NCI-H524 (cell line): Measurements from ENCODE around the gene CD300LB.

Experiments
- DNase-seq, 2 experiments: peaks; one replicate each; lab custom pipeline; 2025; lab: John Stamatoyannopoulos, UW

The CD300LB gene

DNA sequence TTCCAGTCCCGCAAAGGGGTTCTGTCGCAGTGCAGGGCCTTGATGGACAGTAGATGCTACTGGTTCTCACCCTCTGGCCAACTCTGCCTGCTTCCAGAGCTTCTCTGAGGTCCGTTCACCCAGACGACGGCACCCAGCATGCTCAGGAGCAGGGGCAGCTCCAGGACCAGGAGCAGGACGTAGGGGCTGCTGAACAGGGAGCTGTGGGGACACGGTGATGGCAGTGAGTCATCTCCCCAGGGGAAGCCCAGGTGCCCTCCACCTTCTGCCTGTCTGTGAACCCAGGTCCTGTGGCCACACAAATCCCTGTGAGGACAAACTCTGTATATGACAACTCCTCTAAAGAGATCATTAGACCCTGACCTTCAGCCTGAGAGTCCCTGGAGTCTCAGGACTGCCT lies 18.1 kb upstream of the CD300LB start:
- DNase-seq, result no peak

- DNase-seq, result no peak
These were observed 16.5 kb upstream of the CD300LB start for GRCh38 chr17:74547736-74548135.

GRCh38 chr17:74547264-74547663 lies 16.0 kb upstream of the CD300LB start:
- no peak for DNase-seq

- no peak for DNase-seq
These were observed 15.3 kb upstream of the CD300LB start for GRCh38 chr17:74546586-74546985.

DNA sequence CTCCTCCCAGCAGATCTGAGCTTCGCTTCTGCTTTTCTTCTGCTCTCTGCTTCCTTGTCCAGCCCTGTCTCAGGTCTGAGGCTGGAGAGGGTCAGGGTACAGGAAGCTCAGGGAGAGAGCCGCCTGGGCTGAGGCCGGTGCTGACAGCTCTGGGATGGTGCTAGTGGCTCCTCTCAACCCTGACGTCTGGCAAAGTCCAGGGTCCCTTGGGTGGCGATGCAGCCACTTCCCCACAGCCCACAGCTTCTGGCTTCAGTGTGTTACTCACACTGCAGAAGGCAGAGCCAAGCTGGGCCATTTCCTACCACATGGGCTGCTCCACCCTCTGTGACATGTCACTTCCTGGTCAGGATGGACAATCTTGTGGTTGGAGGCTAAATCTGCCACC lies 14.6 kb upstream of the CD300LB start, which contains the start of gene CD300C:
Gene CD300C, minus strand, starts transcription at position 273 of the 388 bp plus-strand sequence. CDS start 333 bp downstream, outside the sequence.
- DNase-seq, result no peak

DNA sequence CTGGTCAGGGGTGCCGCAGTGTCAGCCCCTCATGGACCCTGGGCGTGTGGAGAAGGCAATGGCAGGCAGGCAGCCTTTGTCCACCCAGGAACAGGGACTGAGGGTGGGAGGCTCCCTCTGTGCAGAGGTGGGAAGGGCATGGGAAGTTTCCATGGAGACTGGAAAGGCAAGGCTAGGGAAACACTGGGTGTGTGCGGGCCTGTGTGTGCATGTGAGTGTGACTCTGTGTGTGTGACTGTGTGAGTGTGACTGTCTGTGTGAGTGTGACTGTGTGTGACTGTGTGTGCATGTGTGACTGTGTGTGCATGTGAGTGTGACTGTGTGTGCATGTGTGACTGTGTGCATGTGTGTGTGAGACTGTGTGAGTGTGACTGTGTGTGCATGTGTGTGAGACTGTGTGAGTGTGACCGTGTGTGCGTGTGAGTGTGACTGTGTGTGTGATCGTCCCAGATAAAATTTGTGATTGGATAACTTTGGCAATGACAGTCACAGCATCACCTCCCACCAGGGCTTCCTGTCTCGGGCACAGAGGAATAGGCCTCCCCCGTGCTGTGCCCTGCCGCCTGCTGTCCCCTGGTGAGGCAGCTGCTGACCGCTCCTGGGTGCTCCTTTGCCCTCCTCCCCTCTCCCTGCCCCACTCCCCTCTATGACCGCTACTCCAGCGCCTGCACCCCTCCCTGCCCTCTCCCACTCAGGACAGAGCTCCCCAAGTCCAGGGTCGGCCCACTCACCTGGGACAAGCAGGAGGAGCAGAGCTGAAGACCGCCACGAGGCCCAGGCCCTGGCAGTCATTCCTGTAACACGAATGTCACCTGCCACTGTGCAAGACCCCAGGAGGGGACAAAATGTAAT lies 13.9 kb upstream of the CD300LB start:
- no peak for DNase-seq

GRCh38 chr17:74543891-74544760 lies 12.9 kb upstream of the CD300LB start:
- no peak for DNase-seq

DNA sequence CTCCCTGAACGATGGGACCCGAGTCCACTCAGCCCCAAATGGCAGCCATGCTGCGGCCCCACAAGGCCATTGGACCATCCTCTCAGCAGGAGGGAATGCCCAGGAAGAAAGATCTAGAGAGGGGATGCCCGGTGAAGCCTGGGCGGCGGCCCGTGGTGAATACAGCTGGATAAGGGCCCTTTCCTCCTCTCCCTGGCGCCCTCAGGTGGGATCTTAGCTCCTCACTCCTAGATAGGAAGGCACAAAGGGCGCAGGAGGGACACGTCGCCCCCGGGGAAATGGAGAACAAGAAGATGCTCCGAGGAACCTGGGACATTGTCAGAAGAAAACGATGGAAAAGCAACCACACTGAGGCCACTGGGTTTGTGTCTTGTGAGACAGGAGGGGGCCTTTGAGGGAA lies 12.1 kb upstream of the CD300LB start:
- peak in 1 of 2 experiments; percentile 19 for DNase-seq

- DNase-seq, result no peak
These were observed 11.6 kb upstream of the CD300LB start for GRCh38 chr17:74542727-74543383.

GRCh38 chr17:74542166-74542565 lies 10.9 kb upstream of the CD300LB start:
- DNase-seq, result no peak

DNA sequence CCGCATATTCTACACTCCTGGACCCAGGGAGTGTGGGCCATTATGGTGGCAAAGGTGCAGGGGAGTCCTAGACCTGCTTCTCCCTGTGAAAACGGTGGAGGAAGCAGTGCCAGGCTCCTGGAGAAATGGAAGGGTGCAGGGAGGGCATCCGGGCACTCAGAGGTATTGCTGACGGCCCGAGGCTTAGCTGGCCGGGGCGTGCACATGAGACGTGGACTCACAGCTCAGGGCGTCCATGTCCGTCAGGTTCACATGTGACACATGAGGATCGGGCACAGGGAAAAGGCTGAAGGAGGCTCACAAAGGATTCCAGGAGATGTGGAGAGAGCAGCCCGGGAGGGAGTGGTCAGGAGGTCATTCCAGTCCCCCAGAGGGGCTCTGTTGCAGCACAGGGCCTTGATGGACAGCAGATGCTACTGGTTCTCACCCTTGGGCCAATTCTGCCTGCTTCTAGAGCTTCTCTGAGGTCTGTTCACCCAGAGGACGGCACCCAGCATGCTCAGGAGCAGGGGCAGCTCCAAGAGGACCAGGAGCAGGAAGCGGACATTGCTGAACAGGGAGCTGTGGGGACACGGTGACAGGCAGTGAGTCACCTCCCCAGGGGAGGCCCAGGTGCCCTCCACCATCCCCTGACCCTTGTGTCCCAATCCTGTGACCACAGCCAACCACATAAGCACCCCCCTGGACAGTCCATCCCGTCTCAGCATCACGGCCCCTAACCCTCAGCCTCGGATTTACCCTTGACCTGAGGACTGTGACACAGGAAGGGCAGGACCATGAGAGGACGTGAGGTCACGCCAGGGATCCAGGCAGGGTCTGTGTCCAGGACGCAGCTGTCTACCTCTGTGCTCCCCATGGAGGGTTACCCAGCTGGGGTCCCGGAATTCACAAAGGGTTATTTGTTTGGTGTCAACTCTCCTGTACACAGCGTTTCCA lies 10.2 kb upstream of the CD300LB start:
- no peak for DNase-seq

DNA sequence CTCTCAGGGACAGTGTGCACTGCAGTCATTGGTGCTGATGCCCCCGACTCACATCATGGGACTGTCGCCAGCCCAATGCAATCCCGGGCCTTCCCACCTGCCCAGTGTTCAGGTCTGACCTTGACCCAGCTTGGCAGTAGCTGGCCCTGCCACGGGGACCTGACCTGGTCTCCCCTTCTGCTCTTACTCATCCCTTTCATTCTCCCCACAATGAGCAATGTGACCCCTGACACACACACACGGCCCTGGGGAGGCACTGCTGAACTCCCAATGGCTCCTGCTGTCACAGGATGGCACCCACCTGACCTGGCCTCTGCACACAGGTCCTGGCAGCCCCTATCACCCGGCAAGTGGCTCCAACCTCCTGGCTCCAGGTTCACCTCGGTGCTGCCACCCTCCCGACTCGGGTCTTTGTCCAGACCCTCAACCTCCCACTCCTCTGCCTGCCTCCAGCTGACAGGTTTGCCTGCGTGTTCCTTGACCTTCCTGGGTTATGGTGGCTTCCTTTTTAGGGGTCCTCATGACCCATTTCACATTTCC lies 8.1 kb upstream of the CD300LB start:
- no peak for DNase-seq

GRCh38 chr17:74536890-74537289 lies 5.6 kb upstream of the CD300LB start:
- no peak for DNase-seq

DNA sequence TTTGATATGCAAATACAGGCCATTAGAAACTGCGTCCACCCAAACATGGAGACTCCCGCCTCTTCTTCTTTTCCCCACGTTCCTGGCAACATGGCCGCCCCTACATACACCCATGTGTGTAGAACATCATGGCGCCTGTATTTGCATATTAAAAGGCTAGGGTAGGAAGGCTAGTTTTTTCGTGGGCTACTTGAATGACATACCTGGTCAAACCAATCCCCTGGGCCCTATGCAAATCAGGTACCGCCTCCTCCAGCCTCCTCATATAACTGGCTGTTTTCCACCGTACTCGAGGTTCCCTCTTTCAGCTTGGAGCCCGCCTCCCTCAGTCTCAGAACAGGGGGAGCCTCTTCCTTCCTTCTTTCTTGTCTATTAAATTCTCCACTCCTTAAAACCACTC lies 840 bp upstream of the CD300LB start:
- DNase-seq, result no peak

DNA sequence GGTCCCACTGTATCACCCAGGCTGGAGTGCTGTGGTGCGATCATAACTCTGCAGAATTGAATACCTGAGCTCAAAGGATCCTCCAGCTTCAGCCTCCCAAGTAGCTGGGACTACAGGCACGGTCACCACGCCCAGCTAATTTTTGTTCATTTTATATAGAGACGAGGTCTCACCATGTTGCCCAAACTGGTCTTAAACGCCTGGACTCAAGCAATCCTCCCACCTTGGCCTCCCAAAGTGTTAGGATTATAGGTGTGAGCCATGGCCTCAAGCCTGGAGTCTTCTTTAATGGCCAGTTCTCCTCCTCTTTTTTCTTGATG lies 484 bp downstream of the CD300LB start:
- no peak for DNase-seq

GRCh38 chr17:74529243-74529642 lies 2.0 kb downstream of the CD300LB start:
- DNase-seq, result no peak

- DNase-seq, result no peak
These were observed 2.6 kb downstream of the CD300LB start for GRCh38 chr17:74528491-74529199.

DNA sequence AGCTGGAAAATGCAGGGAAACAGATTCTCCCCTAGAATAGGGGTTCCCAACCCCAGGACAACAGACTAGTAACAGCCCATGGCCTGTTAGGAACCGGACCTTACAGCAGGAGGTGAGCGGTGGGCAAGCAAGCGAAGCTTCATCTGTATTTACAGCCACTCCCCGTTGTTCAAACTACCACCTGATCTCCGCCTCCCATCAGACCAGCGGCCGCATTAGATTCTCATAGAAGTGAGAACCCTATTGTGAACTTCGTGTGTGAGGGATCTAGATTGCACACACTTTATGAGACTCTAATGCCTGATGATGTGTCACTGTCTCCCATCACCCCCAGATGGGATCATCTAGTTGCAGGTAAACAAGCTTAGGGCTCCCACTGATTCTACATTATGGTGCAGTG lies 3.5 kb downstream of the CD300LB start:
- no peak for DNase-seq

DNA sequence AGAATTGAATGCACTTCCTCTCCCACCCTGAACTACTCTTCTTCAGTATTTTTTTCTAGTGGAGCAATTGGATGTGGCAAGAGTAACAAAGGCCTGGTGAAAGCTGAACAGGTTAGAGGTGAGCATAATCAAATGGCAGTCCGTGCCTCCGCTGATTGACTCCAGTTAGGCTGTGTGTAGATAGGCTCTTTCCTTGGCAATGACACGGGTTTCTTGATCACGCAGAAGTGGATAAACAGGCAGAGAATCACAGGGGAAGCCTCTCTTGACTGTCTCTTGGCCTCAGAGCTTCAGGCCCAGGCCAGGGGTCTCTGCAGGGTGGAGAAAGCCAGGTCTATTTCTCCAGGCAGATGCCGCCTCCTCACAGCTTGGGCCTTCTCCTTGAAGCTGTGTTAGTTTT lies 4.2 kb downstream of the CD300LB start:
- no peak for DNase-seq

DNA sequence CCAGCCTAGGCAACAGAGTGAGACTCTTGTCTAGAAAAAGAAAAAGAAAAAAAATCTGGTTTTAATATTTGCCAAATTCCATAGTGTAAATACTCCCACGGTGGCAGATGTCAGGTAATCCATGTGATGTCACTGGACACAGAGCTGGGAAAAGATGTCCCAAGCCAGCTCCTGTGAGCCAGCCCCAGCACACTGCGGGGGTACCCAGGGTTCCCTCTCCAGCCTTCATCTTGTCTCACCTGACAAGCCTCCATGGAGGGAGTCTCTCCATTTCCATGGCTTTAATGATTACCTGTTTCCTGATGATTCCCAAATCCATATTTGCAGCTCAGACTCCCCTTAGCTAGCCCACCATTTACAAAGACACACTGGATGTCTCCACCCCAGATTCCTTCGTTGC lies 4.6 kb downstream of the CD300LB start:
- DNase-seq, result no peak
